Measurements from ENCODE around the gene ABCB4. TPM values are rescaled to one million over a fixed set of nuclear protein-coding genes. Genes with fewer than 3 reads are reported as not detected.

The ABCB4 gene
- 1 to 10 TPM in 1 of 2 donors, under 1 TPM in 1; 0.05 to 1.1 TPM for total RNA-seq

DNA sequence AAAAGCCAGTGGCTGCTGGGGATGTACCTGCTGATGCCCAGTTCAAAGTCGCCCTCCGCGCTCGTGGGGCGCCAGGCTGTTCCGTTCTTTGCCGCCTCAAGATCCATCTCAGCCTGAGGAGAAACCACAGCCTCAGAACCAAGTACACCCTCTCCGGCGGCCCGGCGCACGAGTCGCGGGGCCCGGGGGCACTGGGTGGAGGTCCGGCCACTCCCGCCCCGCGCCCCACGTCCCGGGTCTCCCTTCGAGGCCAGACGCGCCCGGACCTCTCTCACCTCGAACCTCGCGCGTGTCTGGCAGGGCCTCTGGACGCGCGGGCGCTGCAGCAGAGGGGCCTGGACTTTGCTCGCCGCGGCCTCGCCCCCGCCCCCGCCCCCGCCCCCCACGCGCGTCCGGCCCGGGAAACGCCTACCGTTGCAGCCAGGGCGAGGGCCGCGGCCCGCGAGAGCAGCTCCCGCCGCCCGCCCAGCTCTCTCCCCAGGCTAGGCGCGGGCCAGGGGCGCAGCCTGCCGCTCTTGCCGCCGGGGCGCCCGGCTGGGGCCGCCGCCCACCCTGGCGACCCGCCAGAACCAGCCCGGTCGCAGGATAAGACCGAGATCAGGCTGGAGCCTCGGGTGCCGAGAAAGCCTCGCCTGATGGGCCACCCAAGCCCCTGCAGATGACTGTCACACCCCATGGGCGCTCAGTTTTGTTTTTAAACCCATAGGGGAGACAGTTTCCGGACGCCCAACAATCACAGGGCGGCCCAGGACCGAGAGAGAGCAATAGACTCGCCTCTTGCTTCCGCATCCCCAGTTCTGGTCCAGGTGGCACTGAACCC lies at the start of gene ABCB4:
TSS of gene ABCB4 (minus strand) at position 322 of the 820 bp plus-strand sequence. CDS start at position 107, 215 bp downstream.
- Histone ChIP-seq H3K27me3 (replicated peaks; ENCODE audit: insufficient read depth) (no peaks in the 10 kb centered on the region), H3K9me3 (no peaks in the 10 kb centered on the region), H3K4me1 (replicated peaks) (no peaks in the 10 kb centered on the region), H3K36me3 (no peaks in the 10 kb centered on the region), H3K27ac (no peak within 1 kb of the TSS), H3K4me3 (peak within 1 kb of the TSS; percentile 26 to 38)
- intact Hi-C loops (cut with DNase I): no loop called here
- WGBS: 11% methylated on average over 48 of the region's 80 CpGs
- DNase-seq (ENCODE audit: low spot score): no peak
- TF ChIP-seq POLR2A (IDR thresholded peaks at IDR 0.05) (no peak), POLR2AphosphoS5 (IDR thresholded peaks at IDR 0.05) (no peak)
- TF ChIP-seq, protein P1, sequence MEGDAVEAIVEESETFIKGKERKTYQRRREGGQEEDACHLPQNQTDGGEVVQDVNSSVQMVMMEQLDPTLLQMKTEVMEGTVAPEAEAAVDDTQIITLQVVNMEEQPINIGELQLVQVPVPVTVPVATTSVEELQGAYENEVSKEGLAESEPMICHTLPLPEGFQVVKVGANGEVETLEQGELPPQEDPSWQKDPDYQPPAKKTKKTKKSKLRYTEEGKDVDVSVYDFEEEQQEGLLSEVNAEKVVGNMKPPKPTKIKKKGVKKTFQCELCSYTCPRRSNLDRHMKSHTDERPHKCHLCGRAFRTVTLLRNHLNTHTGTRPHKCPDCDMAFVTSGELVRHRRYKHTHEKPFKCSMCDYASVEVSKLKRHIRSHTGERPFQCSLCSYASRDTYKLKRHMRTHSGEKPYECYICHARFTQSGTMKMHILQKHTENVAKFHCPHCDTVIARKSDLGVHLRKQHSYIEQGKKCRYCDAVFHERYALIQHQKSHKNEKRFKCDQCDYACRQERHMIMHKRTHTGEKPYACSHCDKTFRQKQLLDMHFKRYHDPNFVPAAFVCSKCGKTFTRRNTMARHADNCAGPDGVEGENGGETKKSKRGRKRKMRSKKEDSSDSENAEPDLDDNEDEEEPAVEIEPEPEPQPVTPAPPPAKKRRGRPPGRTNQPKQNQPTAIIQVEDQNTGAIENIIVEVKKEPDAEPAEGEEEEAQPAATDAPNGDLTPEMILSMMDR (IDR thresholded peaks at IDR 0.05): no peak

DNA sequence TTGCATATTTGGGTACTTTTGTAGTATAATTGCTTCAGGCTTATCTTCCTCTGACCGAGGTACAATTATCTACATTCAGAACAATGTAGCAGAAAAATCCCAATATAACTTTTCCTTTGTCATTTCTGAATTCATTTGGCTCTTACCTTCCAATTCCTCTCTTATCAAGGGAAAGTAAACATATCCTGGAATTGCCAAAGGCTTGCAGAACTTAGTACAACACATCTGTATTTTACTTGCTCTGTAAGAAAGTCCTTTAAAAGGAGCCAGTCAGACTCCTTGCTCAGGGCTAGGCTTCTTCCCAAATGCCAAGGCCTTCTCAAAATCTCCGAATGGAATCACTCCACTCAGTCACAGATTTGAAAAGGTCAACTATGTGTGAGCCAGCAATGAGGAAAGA lies 43.3 kb upstream of the ABCB4 start:
- DNase-seq (ENCODE audit: low spot score): no peak
- TF ChIP-seq, protein P1 (IDR thresholded peaks at IDR 0.05): no peak
- no peak for TF ChIP-seq POLR2AphosphoS5 (IDR thresholded peaks at IDR 0.05)
- TF ChIP-seq POLR2A (IDR thresholded peaks at IDR 0.05): no peak
- Histone ChIP-seq H3K4me3 (no peak overlapping the region), H3K27ac (no peak overlapping the region), H3K9me3 (no peaks in the 10 kb centered on the region), H3K27me3 (replicated peaks; ENCODE audit: insufficient read depth) (no peaks in the 10 kb centered on the region), H3K36me3 (no peaks in the 10 kb centered on the region), H3K4me1 (replicated peaks) (no peaks in the 10 kb centered on the region)
- WGBS: 28% methylated on average over 2 of the region's 2 CpGs
- intact Hi-C loops (cut with DNase I): no loop called here

DNA sequence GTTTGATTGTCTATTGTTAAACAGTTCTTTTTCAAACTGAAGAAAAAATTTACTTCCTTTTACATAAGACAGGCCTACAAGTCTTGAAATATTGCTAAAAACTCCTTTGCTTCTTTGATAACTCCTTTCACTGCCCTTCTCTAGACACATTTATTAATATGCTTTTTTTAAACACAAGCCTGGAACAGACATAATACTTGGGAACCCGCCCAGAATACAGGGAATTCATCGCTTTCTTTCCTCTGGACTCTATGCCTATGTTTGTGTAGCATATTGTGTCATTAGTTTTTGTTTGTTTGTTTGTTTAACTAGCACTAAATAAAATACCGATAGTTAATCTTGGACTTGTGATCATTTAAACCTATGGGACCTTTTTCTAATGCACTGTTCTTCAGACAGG lies 42.4 kb upstream of the ABCB4 start:
- 65% methylated on average over 3 of the region's 3 CpGs for WGBS
- intact Hi-C loops (cut with DNase I): no loop called here
- H3K27me3 ChIP-seq (replicated peaks; ENCODE audit: insufficient read depth): no peaks in the 10 kb centered on the region

DNA sequence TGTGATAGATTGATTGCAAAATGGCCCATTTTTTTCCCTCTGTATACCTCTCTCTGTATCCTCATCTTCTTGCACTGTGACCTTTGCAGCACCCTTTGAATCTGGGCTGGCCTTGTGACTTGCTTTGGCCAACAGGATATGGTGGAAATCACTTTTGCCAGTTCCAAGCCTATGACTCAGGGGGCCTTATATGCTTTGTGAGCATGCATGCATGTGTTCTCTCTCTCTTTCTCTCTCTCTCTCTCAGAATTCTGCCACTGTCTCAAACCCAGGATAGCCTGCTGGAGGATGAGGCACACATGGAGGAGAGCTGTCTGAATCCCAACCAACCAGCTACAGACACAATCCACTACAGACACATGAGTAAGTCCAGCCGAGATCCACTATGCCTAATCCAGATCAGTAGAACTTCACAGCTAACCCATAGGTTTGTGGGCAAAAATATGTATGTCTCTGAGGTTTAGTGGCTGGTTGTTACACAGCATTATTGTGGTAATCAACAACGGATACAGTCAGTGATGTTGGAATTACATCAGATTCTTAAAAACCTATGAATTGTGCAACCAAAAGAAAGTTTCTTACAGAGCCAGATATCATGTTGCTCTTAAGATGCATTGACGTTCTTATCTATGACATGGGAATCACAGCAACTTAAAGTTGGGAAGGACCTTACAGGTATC lies 41.8 kb upstream of the ABCB4 start:
- intact Hi-C loops (cut with DNase I): no loop called here
- no peak overlapping the region for H3K27ac ChIP-seq
- WGBS: 59% methylated on average over 3 of the region's 3 CpGs
- H3K36me3 ChIP-seq: no peaks in the 10 kb centered on the region
- no peaks in the 10 kb centered on the region for H3K4me1 ChIP-seq (replicated peaks)
- no peaks in the 10 kb centered on the region for H3K27me3 ChIP-seq (replicated peaks; ENCODE audit: insufficient read depth)
- TF ChIP-seq POLR2AphosphoS5 (IDR thresholded peaks at IDR 0.05) (no peak), POLR2A (IDR thresholded peaks at IDR 0.05) (no peak)
- TF ChIP-seq, protein P1 (IDR thresholded peaks at IDR 0.05): no peak
- no peak overlapping the region for H3K4me3 ChIP-seq
- no peaks in the 10 kb centered on the region for H3K9me3 ChIP-seq
- no peak for DNase-seq (ENCODE audit: low spot score)

More for the DNA sequence above, 42.4 kb upstream of the ABCB4 start:
- no peak for DNase-seq (ENCODE audit: low spot score)
- Histone ChIP-seq H3K9me3 (no peaks in the 10 kb centered on the region), H3K27ac (no peak overlapping the region), H3K36me3 (no peaks in the 10 kb centered on the region), H3K4me3 (no peak overlapping the region), H3K4me1 (replicated peaks) (no peaks in the 10 kb centered on the region)
- TF ChIP-seq POLR2AphosphoS5 (IDR thresholded peaks at IDR 0.05): no peak
- TF ChIP-seq, protein P1 (IDR thresholded peaks at IDR 0.05): no peak
- no peak for TF ChIP-seq POLR2A (IDR thresholded peaks at IDR 0.05)

All from prostate gland (tissue), 2 donors.